Testis (tissue), 3 donors: ENCODE measurements around the gene MROH2A. TPM values are rescaled to one million over a fixed set of nuclear protein-coding genes. Genes with fewer than 3 reads are reported as not detected.
A peak's percentile ranks its signal among the peaks of the same experiment; 100 is the strongest.

ENCODE experiments used
- DNase-seq: peaks from one replicate; pipeline ENCODE4 v3.0.0-alpha.2; 2019
- H3K27ac ChIP-seq, 2 donors: fragments of 200-600 bp; sonication (generic); one replicate each; pipeline ENCODE4 v1.5.1; 2019
- H3K27me3 ChIP-seq: fragments of 200-600 bp; sonication (generic); one replicate; pipeline ENCODE4 v1.5.1; 2019
- H3K36me3 ChIP-seq: fragments of 200-600 bp; sonication (generic); one replicate; pipeline ENCODE4 v1.5.1; 2017; ENCODE audit warnings: low read depth; ENCODE audit errors: missing control alignments
- H3K4me1 ChIP-seq: fragments of 200-600 bp; sonication (generic); one replicate; pipeline ENCODE4 v1.5.1; 2019
- H3K4me3 ChIP-seq, 2 donors: fragments of 200-600 bp; sonication (generic); one replicate each; pipeline ENCODE4 v1.5.1; 2017 to 2019
- H3K9me3 ChIP-seq: fragments of 200-600 bp; sonication (generic); one replicate; pipeline ENCODE4 v1.5.1; 2017
- CTCF ChIP-seq, 3 experiments: fragments of 450-650 bp in 2 of 3; fragments of 200-600 bp in 1 of 3; sonication (generic) in 1 of 3; IDR thresholded peaks; one replicate each; pipeline ENCODE4 v1.5.1; 2016 to 2019; ENCODE audit warnings: antibody characterized with exemption in 3 of 3, mild to moderate bottlenecking in 2 of 3, moderate library complexity in 1 of 3
- POLR2A ChIP-seq: fragments of 450-650 bp; IDR thresholded peaks from one replicate; pipeline ENCODE4 v1.6.1; 2017; ENCODE audit warnings: antibody characterized with exemption, mild to moderate bottlenecking, moderate library complexity
- WGBS, 2 donors: methylation state at CpG; one replicate each; pipeline ENCODE4 v1.1.5; 2018; 5-methylcytosine and 5-hydroxymethylcytosine counted together
- intact Hi-C: fragments of 100-400 bp; cut with DNase I; formaldehyde crosslinking; loops from one replicate; pipeline ENCODE4 v1.15.1; 2023; ENCODE audit warnings: low total_unique reads
- polyA plus RNA-seq: library from polyadenylated mRNA; stranded (reverse); fragments of 350-450 nt; fragmentation: Illumina TruSeq; extraction: RNeasy Lipid Tissue Mini Kit (QIAGEN cat#74804); gene quantifications from one replicate; pipeline ENCODE4 v1.2.3, GENCODE V29; 2014; ENCODE audit warnings: low read depth, low replicate concordance; ENCODE audit not compliant: insufficient read depth
- total RNA-seq, 2 donors: library from RNA; depleted of rRNA; stranded (reverse); fragments of >200 nt; gene quantifications; one replicate each; pipeline ENCODE4 v1.2.3, GENCODE V29; 2016

Gene MROH2A
- total and polyA plus RNA-seq, 3 donors from 2014 or later = 5.1 to 10.7 (median 5.3) TPM

DNA sequence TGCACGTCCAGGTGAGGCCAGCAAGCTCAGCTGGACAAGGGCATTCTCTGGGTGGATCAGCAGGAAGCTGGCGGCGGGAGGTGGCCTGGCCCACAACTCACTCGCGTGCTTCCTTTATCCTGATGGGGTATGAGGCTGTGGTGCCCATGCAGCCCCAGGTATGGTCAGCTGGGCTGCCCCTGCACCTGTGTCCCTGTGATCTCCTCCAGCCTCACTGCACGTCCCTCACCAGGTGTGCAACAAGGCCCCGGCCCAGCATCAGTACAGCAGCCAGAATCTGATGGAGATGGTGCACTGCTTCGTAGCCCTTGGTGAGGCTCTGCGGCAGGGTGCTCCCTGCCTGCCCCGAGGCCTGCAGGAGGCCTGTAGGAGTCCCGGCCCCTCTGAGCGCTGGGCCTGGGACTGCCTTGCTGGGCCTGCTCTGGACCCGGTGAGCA lies 17.6 kb downstream of the MROH2A start:
- Histone ChIP-seq H3K36me3 (no peaks in the 10 kb centered on the region), H3K4me3 (no peak overlapping the region), H3K27me3 (no peaks in the 10 kb centered on the region), H3K9me3 (no peaks in the 10 kb centered on the region), H3K27ac (no peak overlapping the region), H3K4me1 (no peaks in the 10 kb centered on the region)
- peak; percentile 6 for DNase-seq
- intact Hi-C loops = no loop called here
- TF ChIP-seq POLR2A (no peak), CTCF (IDR thresholded peaks at IDR 0.05) (no peak)
- WGBS, 2 donors = 96 to 100% methylated on average over 5 to 13 of the region's 13 CpGs

DNA sequence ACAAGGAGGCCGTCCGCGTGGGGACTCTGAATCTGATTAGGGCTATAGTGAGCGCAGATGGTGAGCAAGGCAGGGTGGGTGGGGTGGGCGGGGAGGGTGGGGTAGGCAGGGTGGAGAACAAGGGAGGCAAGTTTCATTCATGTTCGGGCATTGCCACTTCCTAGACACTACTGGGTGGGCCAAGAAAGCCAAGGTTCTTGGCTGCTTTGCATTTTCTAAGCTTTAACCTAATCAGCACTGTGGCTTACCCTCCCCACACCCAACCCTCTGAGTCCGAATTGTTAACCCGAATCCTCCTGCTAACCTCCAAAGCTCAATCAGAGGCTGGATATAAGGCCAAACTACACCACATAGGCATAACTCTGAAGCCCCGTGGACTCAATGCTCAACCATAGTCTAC lies 18.1 kb downstream of the MROH2A start:
- intact Hi-C loops = no loop called here
- WGBS, 2 donors = 90 to 93% methylated on average over 7 to 9 of the region's 9 CpGs

DNA sequence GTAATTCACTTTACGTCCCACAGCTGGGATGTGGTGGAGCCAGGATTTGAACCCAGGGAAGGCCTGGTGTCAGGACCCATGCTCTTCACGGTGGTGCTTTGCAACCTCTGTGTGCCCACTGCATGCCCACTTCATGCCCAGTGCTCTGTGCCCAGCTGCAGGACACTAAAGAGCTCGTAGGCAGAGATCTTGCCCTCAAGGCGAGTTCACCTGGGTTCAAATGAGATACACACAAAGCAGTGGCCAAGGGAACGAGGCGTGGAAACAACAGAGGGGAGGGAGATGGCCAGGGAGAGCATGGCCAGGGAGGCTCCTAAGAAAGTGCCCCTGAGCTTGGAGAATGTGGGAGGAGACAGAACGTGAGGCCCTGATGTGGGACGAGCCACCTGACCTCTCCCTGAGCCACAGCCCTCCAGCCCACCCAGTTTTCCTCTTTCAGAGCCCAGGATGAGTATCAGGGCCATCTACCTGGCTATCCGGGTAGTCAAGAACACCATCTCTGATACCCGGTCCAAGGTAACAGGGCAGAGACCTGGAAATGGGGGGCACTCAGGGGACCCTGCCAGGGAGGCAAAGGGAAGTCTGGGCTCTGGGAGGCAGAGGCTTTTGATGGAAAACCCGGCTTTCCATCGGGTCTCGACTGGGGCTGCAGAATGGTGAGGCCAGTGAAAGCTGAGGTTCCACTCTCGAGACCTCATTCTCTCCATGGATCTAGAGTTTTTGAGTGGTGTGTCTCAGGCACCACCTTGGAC lies 20.4 kb downstream of the MROH2A start:
- TF ChIP-seq CTCF (IDR thresholded peaks at IDR 0.05) (no peak), POLR2A (no peak)
- 88 to 90% methylated on average over 14 of the region's 14 CpGs for WGBS, 2 donors
- no peaks in the 10 kb centered on the region for H3K4me1 ChIP-seq
- no peaks in the 10 kb centered on the region for H3K27me3 ChIP-seq
- no peaks in the 10 kb centered on the region for H3K36me3 ChIP-seq
- peak; percentile 7 for DNase-seq
- H3K27ac ChIP-seq = no peak overlapping the region
- intact Hi-C loops = no loop called here
- no peak overlapping the region for H3K4me3 ChIP-seq
- no peaks in the 10 kb centered on the region for H3K9me3 ChIP-seq

More for the DNA sequence above, 18.1 kb downstream of the MROH2A start:
- Histone ChIP-seq H3K27ac (no peak overlapping the region), H3K4me3 (no peak overlapping the region), H3K27me3 (no peaks in the 10 kb centered on the region), H3K4me1 (no peaks in the 10 kb centered on the region), H3K9me3 (no peaks in the 10 kb centered on the region), H3K36me3 (no peaks in the 10 kb centered on the region)
- no peak for TF ChIP-seq CTCF (IDR thresholded peaks at IDR 0.05)
- TF ChIP-seq POLR2A = no peak
- DNase-seq = no peak

DNA sequence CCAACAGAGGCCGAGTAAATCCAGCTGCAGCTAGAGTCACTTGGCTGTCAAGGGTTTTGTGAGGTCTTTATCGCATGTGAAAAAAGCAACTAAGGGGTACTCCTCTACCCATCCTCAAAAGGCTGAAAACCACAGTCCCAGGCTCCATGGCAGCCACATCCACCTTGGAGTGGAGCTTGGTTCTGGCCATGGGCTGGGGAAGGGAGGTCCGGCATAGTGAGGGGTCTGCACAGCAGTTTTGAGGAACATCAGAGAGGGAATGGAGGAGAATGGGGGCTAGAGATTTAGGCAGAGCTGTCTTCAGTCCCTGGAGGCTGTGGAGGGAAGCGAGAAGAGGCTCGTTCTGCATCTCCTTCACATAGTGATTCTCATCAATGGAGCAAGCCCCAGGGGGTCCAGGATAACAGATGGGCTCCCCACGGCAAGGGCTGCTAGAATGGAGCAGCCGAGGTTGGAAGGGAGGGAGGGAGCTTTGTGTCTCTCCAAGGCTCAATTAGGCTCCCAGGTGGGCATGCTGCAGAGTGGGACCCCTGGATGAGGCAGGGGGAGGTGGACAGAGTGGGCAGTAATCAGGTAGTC lies 21.0 kb downstream of the MROH2A start:
- Histone ChIP-seq H3K36me3 (no peaks in the 10 kb centered on the region), H3K27ac (no peak overlapping the region), H3K27me3 (no peaks in the 10 kb centered on the region), H3K4me1 (no peaks in the 10 kb centered on the region), H3K4me3 (no peak overlapping the region), H3K9me3 (no peaks in the 10 kb centered on the region)
- no peak for TF ChIP-seq CTCF (IDR thresholded peaks at IDR 0.05)
- TF ChIP-seq POLR2A = no peak
- peak; percentile 4 for DNase-seq
- intact Hi-C loops = no loop called here
- WGBS, 2 donors = 61 to 72% methylated on average over 7 of the region's 7 CpGs

- no peak overlapping the region for H3K4me3 ChIP-seq
- H3K36me3 ChIP-seq = no peaks in the 10 kb centered on the region
- H3K27ac ChIP-seq = no peak overlapping the region
- no peaks in the 10 kb centered on the region for H3K4me1 ChIP-seq
- intact Hi-C loops = no loop called here
- no peak for DNase-seq
- no peaks in the 10 kb centered on the region for H3K9me3 ChIP-seq
- H3K27me3 ChIP-seq = no peaks in the 10 kb centered on the region
- TF ChIP-seq POLR2A = no peak
- TF ChIP-seq CTCF (IDR thresholded peaks at IDR 0.05) = no peak
- 59 to 67% methylated on average over 3 to 5 of the region's 5 CpGs for WGBS, 2 donors
Observed at GRCh38 chr2:233799716-233800115, 21.6 kb downstream of the MROH2A start.
